AG04450 (cell line): Measurements from ENCODE around the gene CMTM1. TPM values are rescaled to one million over a fixed set of nuclear protein-coding genes. Genes with fewer than 3 reads are reported as not detected.

ENCODE experiments used
- CTCF ChIA-PET: fragments of 300-600, 350-600 bp; formaldehyde crosslinking; extraction: SDS; loops from one replicate; lab custom pipeline; 2022; ENCODE audit warnings: antibody characterized with exemption, inconsistent platforms; lab: Charles Lee
- POLR2A ChIA-PET: fragments of 350-600 bp; formaldehyde crosslinking; extraction: SDS; loops from one replicate; lab custom pipeline; 2021; ENCODE audit warnings: antibody characterized with exemption, inconsistent platforms; lab: Yijun Ruan, JAX
- DNase-seq: peaks from one replicate; pipeline ENCODE4 v3.0.0-alpha.2; 2011; ENCODE audit warnings: low read depth, low spot score
- H3K27ac ChIP-seq: one replicate; pipeline ENCODE4 v1.5.1; 2012; ENCODE audit warnings: low read depth, low read length, control low read depth
- H3K27me3 ChIP-seq: one replicate; pipeline ENCODE4 v1.6.0; 2012; ENCODE audit warnings: low read length; ENCODE audit not compliant: control insufficient read depth, insufficient read depth
- H3K4me3 ChIP-seq: 2 replicates; pipeline ENCODE4 v1.5.1; 2011; ENCODE audit warnings: mild to moderate bottlenecking, low read depth, low read length, control low read depth
- H3K9me3 ChIP-seq: 2 replicates; pipeline ENCODE4 v1.5.1; 2012; ENCODE audit warnings: low read length; ENCODE audit not compliant: control insufficient read depth, insufficient read depth
- CTCF ChIP-seq: IDR thresholded peaks from 2 replicates; pipeline ENCODE4 v1.5.1; 2011; ENCODE audit warnings: low read depth, low read length, control low read depth, inconsistent platforms
- polyA plus RNA-seq: library from polyadenylated mRNA; depleted of rRNA; stranded (reverse); fragments of >200 nt; gene quantifications from 2 replicates; pipeline ENCODE4 v1.2.3, GENCODE V29; 2011

Gene CMTM1
- polyA plus RNA-seq, 1 experiment: 1.6 TPM

- CTCF ChIA-PET: no interaction called here
- H3K9me3 ChIP-seq: no peaks in the 10 kb centered on the region; the same call in 1 of the 2 replicates
- H3K27me3 ChIP-seq: no peaks in the 10 kb centered on the region
- no peak for TF ChIP-seq CTCF
- H3K27ac ChIP-seq: peak overlapping the region; percentile 83
- POLR2A ChIA-PET: no interaction called here
- no peak for DNase-seq
- H3K4me3 ChIP-seq: peak overlapping the region; percentile 80
Observed at GRCh38 chr16:66548868-66549267, 17.4 kb upstream of the CMTM1 start.

GRCh38 chr16:66549284-66550131 lies 16.7 kb upstream of the CMTM1 start, which contains the start of gene TK2:
TSS of gene TK2 (minus strand) at chr16:66550122. CDS start at chr16:66550061, 61 bp downstream.
- CTCF ChIA-PET: no interaction called here
- peak; percentile 20; the same call in 1 of the 2 replicates for TF ChIP-seq CTCF
- POLR2A ChIA-PET: no interaction called here
- DNase-seq: peak; percentile 43
- Histone ChIP-seq H3K4me3 (peak within 1 kb of the TSS; percentile 80), H3K27ac (peak within 1 kb of the TSS; percentile 83), H3K27me3 (no peaks in the 10 kb centered on the region), H3K9me3 (no peaks in the 10 kb centered on the region; the same call in 1 of the 2 replicates)

- TF ChIP-seq CTCF: peak; percentile 6; the same call in 1 of the 2 replicates
- ChIA-PET POLR2A (no interaction called here), CTCF (interaction anchor here (0.7 to 1.4 kb wide), 6 partner anchors 13 to 316 kb away, joined by 3 to 4 read pairs (median 4); no protein-coding TSS in a partner anchor)
- Histone ChIP-seq H3K27me3 (no peaks in the 10 kb centered on the region), H3K4me3 (no peak overlapping the region), H3K27ac (no peak overlapping the region), H3K9me3 (no peaks in the 10 kb centered on the region; the same call in 1 of the 2 replicates)
- DNase-seq: no peak
Observed at GRCh38 chr16:66551348-66551759, 14.9 kb upstream of the CMTM1 start.

DNA sequence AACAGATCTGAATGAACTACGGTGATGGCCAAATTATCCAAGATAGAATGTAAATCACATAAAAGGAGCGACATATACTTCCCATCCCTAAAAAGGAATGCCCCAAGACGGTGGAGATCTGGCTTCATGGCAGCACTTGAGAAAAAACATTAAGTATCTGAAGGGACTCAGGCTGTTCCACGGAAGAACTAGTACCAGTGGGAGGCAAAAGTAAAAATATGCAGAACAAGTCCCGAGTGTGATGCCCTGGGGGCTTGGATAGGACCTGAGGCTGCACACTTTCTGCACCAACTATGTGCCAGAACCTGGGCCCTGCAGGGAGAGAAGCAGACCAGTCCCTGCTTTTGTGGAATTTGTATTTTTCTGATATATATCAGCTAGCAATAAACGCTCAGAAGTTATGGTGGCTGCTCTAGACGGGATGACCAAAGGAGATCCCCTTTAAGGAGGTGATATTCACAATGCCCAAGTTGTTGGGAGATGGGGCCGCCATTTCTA lies 14.4 kb upstream of the CMTM1 start:
- ChIA-PET CTCF (interaction anchor here (0.7 to 1.2 kb wide), 6 partner anchors 13 to 316 kb away, joined by 3 to 4 read pairs (median 4); no protein-coding TSS in a partner anchor), POLR2A (interaction anchor here (1.0 to 1.2 kb wide), 4 partner anchors 12 to 40 kb away, joined by 3 to 5 read pairs (median 5); no protein-coding TSS in a partner anchor)
- Histone ChIP-seq H3K27me3 (no peaks in the 10 kb centered on the region), H3K27ac (peak overlapping the region; percentile 77), H3K4me3 (peak overlapping the region; percentile 88), H3K9me3 (no peaks in the 10 kb centered on the region; the same call in 1 of the 2 replicates)
- no peak for TF ChIP-seq CTCF
- DNase-seq: no peak
